ENCODE results near the gene ENO4.

ENO4 gene

GRCh38 chr10:116810895-116811294 lies 38.4 kb upstream of the ENO4 start:
- no peak overlapping the region for H2AFZ ChIP-seq (ENCODE audit: low read depth, low read length, severe bottlenecking)
- H4K20me1 ChIP-seq (ENCODE audit: low read depth, low read length) = no peaks in the 10 kb centered on the region
- no peak overlapping the region for H3K9ac ChIP-seq (ENCODE audit: low read length)
- H3K4me2 ChIP-seq (ENCODE audit: low read depth, low read length, poor library complexity, severe bottlenecking) = no peak overlapping the region
- no peaks in the 10 kb centered on the region for H3K9me2 ChIP-seq (replicated peaks; ENCODE audit: insufficient read depth, low read length)
- H3K27ac ChIP-seq (ENCODE audit: low read depth, low read length) = no peak overlapping the region
- no peaks in the 10 kb centered on the region for H3K79me2 ChIP-seq (ENCODE audit: insufficient read depth, low read length)
- H3K4me3 ChIP-seq (ENCODE audit: insufficient read depth, low read length, poor library complexity, severe bottlenecking) = no peak overlapping the region
- H3F3A ChIP-seq (ENCODE audit: insufficient read depth) = no peaks in the 10 kb centered on the region
- no peaks in the 10 kb centered on the region for H3K36me3 ChIP-seq (ENCODE audit: low read length)
- TF ChIP-seq CTCF (IDR thresholded peaks at IDR 0.05; ENCODE audit: insufficient read depth, low read length, poor library complexity, severe bottlenecking) (no peak), EZH2phosphoT487 (conservative IDR thresholded peaks at IDR 0.05; ENCODE audit: low read length) (no peak)
- no peaks in the 10 kb centered on the region for H3K9me3 ChIP-seq (ENCODE audit: insufficient read depth, low read length)
- no peaks in the 10 kb centered on the region for H3K27me3 ChIP-seq (ENCODE audit: low read length)

GRCh38 chr10:116811691-116812090 lies 37.6 kb upstream of the ENO4 start:
- Histone ChIP-seq H3F3A (ENCODE audit: insufficient read depth) (no peaks in the 10 kb centered on the region), H3K9ac (ENCODE audit: low read length) (no peak overlapping the region), H3K27ac (ENCODE audit: low read depth, low read length) (no peak overlapping the region), H3K4me3 (ENCODE audit: insufficient read depth, low read length, poor library complexity, severe bottlenecking) (no peak overlapping the region), H3K27me3 (ENCODE audit: low read length) (no peaks in the 10 kb centered on the region), H3K4me2 (ENCODE audit: low read depth, low read length, poor library complexity, severe bottlenecking) (no peak overlapping the region), H3K36me3 (ENCODE audit: low read length) (no peaks in the 10 kb centered on the region), H3K9me2 (replicated peaks; ENCODE audit: insufficient read depth, low read length) (no peaks in the 10 kb centered on the region), H4K20me1 (ENCODE audit: low read depth, low read length) (no peaks in the 10 kb centered on the region), H2AFZ (ENCODE audit: low read depth, low read length, severe bottlenecking) (no peak overlapping the region), H3K79me2 (ENCODE audit: insufficient read depth, low read length) (no peaks in the 10 kb centered on the region), H3K9me3 (ENCODE audit: insufficient read depth, low read length) (no peaks in the 10 kb centered on the region)
- TF ChIP-seq CTCF (IDR thresholded peaks at IDR 0.05; ENCODE audit: insufficient read depth, low read length, poor library complexity, severe bottlenecking) (no peak), EZH2phosphoT487 (conservative IDR thresholded peaks at IDR 0.05; ENCODE audit: low read length) (no peak)

- H4K20me1 ChIP-seq (ENCODE audit: low read depth, low read length) = no peaks in the 10 kb centered on the region
- no peaks in the 10 kb centered on the region for H3K79me2 ChIP-seq (ENCODE audit: insufficient read depth, low read length)
- no peak overlapping the region for H3K9ac ChIP-seq (ENCODE audit: low read length)
- no peak overlapping the region for H3K4me2 ChIP-seq (ENCODE audit: low read depth, low read length, poor library complexity, severe bottlenecking)
- TF ChIP-seq EZH2phosphoT487 (conservative IDR thresholded peaks at IDR 0.05; ENCODE audit: low read length) (no peak), CTCF (IDR thresholded peaks at IDR 0.05; ENCODE audit: insufficient read depth, low read length, poor library complexity, severe bottlenecking) (no peak)
- no peaks in the 10 kb centered on the region for H3K9me3 ChIP-seq (ENCODE audit: insufficient read depth, low read length)
- no peaks in the 10 kb centered on the region for H3K27me3 ChIP-seq (ENCODE audit: low read length)
- no peaks in the 10 kb centered on the region for H3K36me3 ChIP-seq (ENCODE audit: low read length)
- H3K9me2 ChIP-seq (replicated peaks; ENCODE audit: insufficient read depth, low read length) = no peaks in the 10 kb centered on the region
- no peak overlapping the region for H3K27ac ChIP-seq (ENCODE audit: low read depth, low read length)
- H3F3A ChIP-seq (ENCODE audit: insufficient read depth) = no peaks in the 10 kb centered on the region
- no peak overlapping the region for H3K4me3 ChIP-seq (ENCODE audit: insufficient read depth, low read length, poor library complexity, severe bottlenecking)
- no peak overlapping the region for H2AFZ ChIP-seq (ENCODE audit: low read depth, low read length, severe bottlenecking)
Measured at GRCh38 chr10:116815641-116816415, 33.5 kb upstream of the ENO4 start.
